Stimulated activated CD8-positive, alpha-beta memory T cell treated with anti-CD3 and anti-CD28 coated beads, Interleukin-15, amount 100 ng/mL, for 24 hours (primary cell): Measurements from ENCODE around the gene TSPEAR.

Source experiments
- DNase-seq: peaks from one replicate; pipeline ENCODE4 v3.0.0-alpha.2; 2020; ENCODE audit warnings: low read depth

The TSPEAR gene

GRCh38 chr21:44527983-44528633 lies 183.3 kb downstream of the TSPEAR start:
- no peak for DNase-seq

- no peak for DNase-seq
Measured at GRCh38 chr21:44527156-44527982, 184.0 kb downstream of the TSPEAR start.

DNA sequence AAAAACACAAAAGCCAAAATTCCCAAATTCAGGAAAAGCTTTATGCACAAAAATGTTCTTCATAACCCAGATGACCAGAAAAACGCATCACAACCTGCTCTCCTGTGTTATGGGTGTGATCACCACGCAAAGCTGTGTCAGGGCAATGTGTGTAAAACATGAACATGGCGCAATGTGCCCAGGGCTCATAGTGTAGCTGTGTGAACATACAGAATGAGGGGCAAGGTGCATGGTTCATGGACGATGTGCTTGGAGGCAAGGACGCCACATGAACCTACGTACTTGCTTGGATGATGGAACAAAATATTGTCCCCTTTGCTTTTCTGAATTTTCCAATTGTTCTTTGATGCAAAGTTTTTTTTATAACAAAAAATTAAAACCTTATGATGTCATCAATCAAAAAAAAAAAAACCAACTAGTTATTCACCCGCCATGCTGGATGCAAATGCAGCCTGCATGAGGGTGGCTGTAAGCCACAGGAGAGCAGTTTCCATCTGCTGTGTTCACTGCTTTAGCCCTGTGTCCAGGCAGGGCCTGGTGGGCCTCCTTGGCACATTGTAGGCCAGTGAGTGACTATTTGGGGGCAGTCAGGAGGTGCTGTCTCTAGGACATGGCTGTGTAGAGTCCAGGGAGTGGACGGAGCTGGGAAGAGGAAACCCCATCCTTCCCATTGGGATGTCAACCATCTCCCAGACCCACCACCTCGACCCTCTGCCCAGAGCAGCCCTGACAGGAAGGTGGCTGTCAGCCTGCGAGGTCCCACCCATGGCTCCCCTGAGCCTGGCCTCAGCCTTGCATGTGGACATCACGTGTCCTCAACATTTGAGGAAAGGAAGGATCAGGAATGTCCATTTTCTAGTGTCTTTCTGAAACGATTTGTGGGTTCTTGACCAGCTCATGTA lies 185.0 kb downstream of the TSPEAR start:
- no peak for DNase-seq

DNA sequence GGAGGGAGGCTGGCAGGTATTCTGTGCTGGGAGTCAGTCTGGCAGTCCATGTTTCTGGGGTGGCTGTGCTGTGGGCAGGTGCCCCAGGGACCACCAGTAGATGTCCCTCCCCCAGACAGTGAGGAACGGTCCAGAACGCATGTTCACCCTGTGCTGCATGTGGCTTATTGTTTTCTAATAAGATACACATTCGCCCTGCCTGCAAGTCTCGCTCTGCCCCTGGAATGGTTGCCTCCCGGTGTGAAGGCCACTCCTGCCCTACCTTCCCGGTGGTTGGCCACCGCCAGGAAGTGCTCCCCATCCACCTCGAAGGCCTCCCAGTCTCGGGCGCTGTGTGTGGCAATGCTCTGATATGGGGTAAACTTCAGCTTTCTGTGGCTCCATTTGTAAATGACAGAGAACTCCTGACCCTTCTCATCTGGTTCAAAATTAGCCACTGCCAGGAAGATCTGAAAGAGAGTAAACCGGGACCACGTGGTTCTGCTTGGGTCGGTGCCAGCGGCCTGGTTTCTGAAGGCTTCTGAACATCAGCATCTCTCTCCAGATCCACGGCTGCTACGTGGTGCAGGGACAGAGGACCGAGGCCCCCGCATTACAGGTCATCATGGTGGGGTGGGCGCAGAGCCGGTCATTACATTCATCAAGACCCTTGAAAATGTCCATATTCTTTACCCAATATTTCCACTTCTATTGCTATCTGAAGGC lies 185.8 kb downstream of the TSPEAR start:
- DNase-seq, result no peak

DNA sequence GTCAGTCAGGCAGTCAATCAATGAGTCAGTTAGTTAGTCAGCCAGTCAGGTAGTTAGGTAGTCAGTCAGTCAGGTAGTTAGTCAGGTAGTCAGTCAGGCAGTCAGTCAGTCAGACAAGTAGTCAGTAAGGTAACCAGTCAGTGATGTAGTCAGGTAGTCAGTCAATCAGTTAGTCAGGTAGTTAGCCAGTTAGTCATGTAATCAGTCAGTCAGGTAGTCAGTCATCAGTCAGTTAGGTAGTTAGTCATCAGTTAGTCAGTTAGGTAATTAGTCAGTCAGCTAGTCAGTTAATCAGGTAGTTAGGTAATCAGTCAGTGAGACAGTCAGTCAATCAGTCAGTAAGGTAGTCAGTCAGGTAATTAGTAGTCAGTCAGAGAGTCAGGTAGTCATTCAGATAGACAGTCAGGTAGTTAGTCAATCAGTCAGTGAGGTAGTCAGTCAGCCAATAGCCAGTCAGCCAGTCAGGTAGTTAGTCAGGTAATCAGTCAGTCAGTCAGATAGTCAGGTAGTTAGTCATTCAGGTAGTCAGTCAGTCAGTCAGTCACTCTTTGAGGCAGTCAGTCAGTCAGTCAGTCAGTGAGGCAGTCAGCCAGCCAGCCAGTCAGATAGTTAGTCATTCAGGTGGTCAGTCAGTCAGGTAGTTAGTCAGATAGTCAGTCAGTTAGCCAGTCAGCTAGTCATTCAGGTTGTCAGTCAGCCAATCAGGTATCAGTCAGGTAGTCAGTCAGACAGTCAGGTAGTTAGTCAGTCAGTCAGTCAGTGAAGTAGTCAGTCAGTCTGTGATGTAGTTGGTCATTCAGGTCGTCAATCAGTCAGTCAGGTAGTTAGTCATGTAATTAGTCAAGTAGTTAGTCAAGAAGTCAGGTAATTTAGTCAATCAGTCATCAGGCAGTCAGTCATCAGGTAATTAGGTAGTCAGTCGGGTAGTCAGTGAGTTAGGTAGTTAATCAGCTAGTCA lies 186.7 kb downstream of the TSPEAR start:
- no peak for DNase-seq

GRCh38 chr21:44523567-44524413 lies 187.6 kb downstream of the TSPEAR start:
- no peak for DNase-seq

GRCh38 chr21:44522753-44523204 lies 188.6 kb downstream of the TSPEAR start:
- no peak for DNase-seq

GRCh38 chr21:44521928-44522752 lies 189.2 kb downstream of the TSPEAR start:
- no peak for DNase-seq

DNA sequence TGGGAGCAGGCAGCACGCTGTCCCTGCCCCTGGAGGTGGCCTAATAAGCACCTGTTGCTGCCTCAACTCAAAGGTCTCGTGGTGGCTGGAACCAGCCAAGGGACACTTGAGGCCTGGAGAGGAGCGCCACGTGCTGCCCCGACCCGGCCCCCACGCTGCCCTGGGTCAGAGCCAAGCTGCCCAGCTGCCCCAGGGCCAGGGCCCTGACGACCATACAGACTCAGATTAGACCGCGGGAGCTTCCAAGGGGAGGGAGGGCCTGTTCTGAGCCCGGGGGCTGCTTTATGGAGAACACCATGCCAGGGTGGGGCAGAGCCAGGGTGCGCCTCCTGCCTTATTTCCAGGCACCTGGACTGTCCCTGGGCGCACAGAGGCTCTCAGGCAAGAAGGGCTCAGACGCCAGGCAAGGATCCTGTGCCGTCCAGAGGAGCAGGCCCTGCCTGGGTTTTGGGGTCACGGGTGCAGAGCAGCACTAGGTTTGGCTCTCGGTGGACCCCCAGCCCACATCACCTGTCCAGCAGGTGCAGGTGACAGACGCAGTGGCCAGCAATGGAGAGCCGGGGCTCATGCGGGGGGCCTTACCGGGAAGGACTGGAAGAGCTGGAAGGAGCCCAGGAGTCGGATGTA lies 190.0 kb downstream of the TSPEAR start:
- DNase-seq, result no peak

- DNase-seq, result no peak
Measured at GRCh38 chr21:44520326-44521300, 190.8 kb downstream of the TSPEAR start.

- DNase-seq, result no peak
Measured at GRCh38 chr21:44519346-44520325, 191.7 kb downstream of the TSPEAR start.

DNA sequence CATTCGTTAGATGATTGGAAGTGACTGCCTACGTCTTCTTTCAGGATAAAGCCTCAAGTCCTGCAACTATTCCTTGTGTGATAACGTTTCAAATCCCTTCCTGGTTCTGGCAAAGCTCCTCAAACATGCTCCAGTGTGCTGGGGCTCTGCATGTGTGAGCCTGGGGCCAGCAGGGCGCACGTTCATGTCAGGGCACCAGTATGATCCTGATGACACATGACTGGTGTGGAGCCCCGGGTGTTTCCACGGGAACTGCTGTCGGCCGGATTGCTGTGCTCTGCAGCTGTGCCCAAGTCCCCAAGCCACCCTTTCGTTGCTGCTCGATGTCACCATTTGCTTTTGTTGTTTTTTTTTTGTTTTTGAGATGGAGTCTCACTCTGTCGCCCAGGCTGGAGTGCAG lies 192.7 kb downstream of the TSPEAR start:
- no peak for DNase-seq

DNA sequence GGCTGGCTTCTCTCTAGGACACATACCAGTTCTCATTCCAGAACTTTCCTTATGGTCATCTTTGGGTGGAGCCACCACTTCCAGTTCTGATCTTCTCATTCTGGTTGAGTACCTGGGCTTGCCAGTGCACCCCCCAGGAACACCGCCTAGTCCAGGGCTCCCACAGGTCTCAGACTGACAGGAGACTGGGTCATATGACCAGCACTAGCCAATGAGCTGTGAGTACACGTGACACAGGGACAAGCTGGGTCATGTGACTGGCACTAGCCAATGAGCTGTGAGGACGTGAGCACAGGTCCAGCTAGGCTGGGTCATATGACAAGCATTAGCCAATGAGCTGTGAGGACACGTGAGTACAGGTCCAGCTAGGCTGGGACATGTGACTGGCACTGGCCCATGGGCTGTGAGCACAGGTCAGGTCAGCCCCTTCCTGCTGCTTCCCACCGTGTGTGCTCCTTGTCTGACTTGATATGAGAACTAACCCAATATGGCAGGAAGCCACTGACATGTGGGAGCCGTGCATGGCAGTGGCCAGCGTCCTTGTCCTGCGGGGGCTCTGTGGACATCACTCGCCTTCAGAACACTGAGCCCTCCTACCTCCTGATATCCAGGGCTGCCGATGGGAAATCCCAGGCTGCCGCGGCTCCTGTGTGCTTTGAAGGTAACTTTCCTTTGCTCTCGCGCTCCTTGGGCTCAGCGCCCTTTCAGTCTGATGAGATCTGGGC lies 194.0 kb downstream of the TSPEAR start:
- no peak for DNase-seq

- no peak for DNase-seq
Measured at GRCh38 chr21:44516828-44517174, 194.6 kb downstream of the TSPEAR start.

DNA sequence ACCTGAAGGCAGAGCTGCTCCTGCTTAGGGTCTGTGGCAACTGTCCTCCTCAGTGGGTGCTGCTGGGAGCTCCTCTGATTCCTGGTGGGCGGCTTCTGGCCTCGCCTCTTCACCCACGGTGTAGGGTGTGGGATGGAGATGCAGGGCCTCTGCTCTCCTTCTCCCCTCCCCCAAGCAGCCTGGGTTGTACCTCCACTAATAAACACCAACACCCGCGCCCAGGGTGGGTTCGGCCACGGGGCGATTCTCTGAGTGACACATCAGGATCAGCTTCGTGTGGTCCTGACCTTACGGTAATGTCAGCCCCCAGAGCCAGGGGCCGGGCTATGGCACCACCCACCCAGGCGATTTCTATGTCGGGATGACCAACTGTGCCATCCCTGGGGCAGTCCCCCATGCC lies 195.0 kb downstream of the TSPEAR start:
- DNase-seq, result no peak
